Retinal pigment epithelial cell (primary cell): Measurements from ENCODE around the gene GPX6.
A peak's percentile ranks its signal among the peaks of the same experiment; 100 is the strongest.

Experiments
- DNase-seq: peaks from one replicate; pipeline ENCODE4 v3.0.0-alpha.2; 2010; ENCODE audit warnings: low read depth
- H3K4me3 ChIP-seq: 2 replicates; pipeline ENCODE4 v1.5.1; 2011; ENCODE audit warnings: mild to moderate bottlenecking, low read length, control low read depth, moderate library complexity
- CTCF ChIP-seq: conservative IDR thresholded peaks from 2 replicates; pipeline ENCODE4 v1.5.1; 2011; ENCODE audit warnings: low read depth, low read length, control low read depth, inconsistent platforms

GPX6 gene

GRCh38 chr6:28501259-28501658, 14.3 kb downstream of the GPX6 start:
- TF ChIP-seq CTCF: no peak
- DNase-seq: no peak
- H3K4me3 ChIP-seq: no peak overlapping the region

- H3K4me3 ChIP-seq: no peak overlapping the region
- no peak for TF ChIP-seq CTCF
- no peak for DNase-seq
These were observed 17.7 kb downstream of the GPX6 start for GRCh38 chr6:28497893-28498292.

- TF ChIP-seq CTCF: no peak
- DNase-seq: no peak
- no peak overlapping the region for H3K4me3 ChIP-seq
These were observed 18.3 kb downstream of the GPX6 start for GRCh38 chr6:28497306-28497705.

GRCh38 chr6:28496099-28496779, 19.4 kb downstream of the GPX6 start:
- TF ChIP-seq CTCF: peak; percentile 13
- H3K4me3 ChIP-seq: no peak overlapping the region
- no peak for DNase-seq

- TF ChIP-seq CTCF: no peak
- DNase-seq: no peak
- H3K4me3 ChIP-seq: no peak overlapping the region
These were observed 23.6 kb downstream of the GPX6 start for GRCh38 chr6:28491984-28492317.

GRCh38 chr6:28490205-28490890, 25.2 kb downstream of the GPX6 start:
- DNase-seq: no peak
- TF ChIP-seq CTCF: no peak

More at GRCh38 chr6:28490205-28490890, 25.2 kb downstream of the GPX6 start:
- H3K4me3 ChIP-seq: peak overlapping the region; percentile 73
